HepG2 (cell line): ENCODE results near the gene ARHGEF11. TPM values are rescaled to one million over a fixed set of nuclear protein-coding genes. Genes with fewer than 3 reads are reported as not detected.

Experiments used
- ATAC-seq: fragments of 200-7000 bp; cut with Tn5 transposase; 3 replicates; pipeline ENCODE4 v1.9.1; 2020; ENCODE audit warnings: mild to moderate bottlenecking, moderate library complexity
- BruUV-seq: library from RNA; stranded (reverse); fragments of 400-500 nt; replicated peaks from 2 replicates; lab custom pipeline; 2021; lab: Mats Ljungman, UMichigan
- CTCF ChIA-PET: fragments of 300-600 bp; formaldehyde crosslinking; extraction: SDS; loops from one replicate; lab custom pipeline; 2021; ENCODE audit warnings: low total read pairs, inconsistent platforms, low intra/inter-chr PET ratio; lab: Yijun Ruan, JAX
- POLR2A ChIA-PET: fragments of 350-600 bp; sonication (Branson Sonifier 250); formaldehyde crosslinking; loops from one replicate; lab custom pipeline; 2020; ENCODE audit warnings: antibody characterized with exemption, inconsistent platforms; lab: Yijun Ruan, JAX
- DNase-seq: peaks from one replicate; pipeline ENCODE4 v3.0.0-alpha.2; 2015; ENCODE audit warnings: low spot score
- FAIRE-seq: peaks from 3 replicates; lab custom pipeline; 2011; peaks lifted over from hg19 to GRCh38; lab: Jason Lieb, UNC
- H2AFZ ChIP-seq: one replicate; pipeline ENCODE4 v1.6.1; 2011; ENCODE audit warnings: low read length, inconsistent platforms
- H3K27ac ChIP-seq: fragments of 300-600 bp; 3 replicates; pipeline ENCODE4 v1.8.0; 2011; ENCODE audit warnings: mixed run types, mild to moderate bottlenecking, mixed read lengths, low read length, inconsistent platforms; ENCODE audit not compliant: insufficient read depth; ENCODE audit errors: extremely low read length
- H3K27me3 ChIP-seq, 2 experiments: fragments of 200-600 bp in 1 of 2; 2 replicates in 1 of 2; 3 replicates in 1 of 2; pipeline versions ENCODE4 v1.6.0 to v1.8.0; 2011; ENCODE audit warnings: low read length in 2 of 2, mild to moderate bottlenecking in 2 of 2, moderate library complexity in 2 of 2, inconsistent platforms in 1 of 2; ENCODE audit not compliant: insufficient read depth in 2 of 2, control insufficient read depth in 1 of 2
- H3K36me3 ChIP-seq, 2 experiments: fragments of 200-600 bp in 1 of 2; replicated peaks in 1 of 2; 2 replicates in 1 of 2; 3 replicates in 1 of 2; pipeline versions ENCODE4 v1.5.1 to v1.8.0; 2011; ENCODE audit warnings: low read length in 2 of 2, inconsistent platforms in 1 of 2; ENCODE audit not compliant: insufficient read depth in 2 of 2, control insufficient read depth in 1 of 2
- H3K4me1 ChIP-seq: 2 replicates; pipeline ENCODE4 v1.5.1; 2012; ENCODE audit warnings: low read length, inconsistent platforms; ENCODE audit not compliant: insufficient read depth
- H3K4me2 ChIP-seq: 2 replicates; pipeline ENCODE4 v1.6.0; 2011; ENCODE audit warnings: low read depth, low read length, inconsistent platforms
- H3K4me3 ChIP-seq, 3 experiments: fragments of 200-600 bp in 1 of 3; sonication (generic), shearing (Covaris generic) in 1 of 3; replicated peaks in 1 of 3; 2 replicates each; pipeline ENCODE4 v1.5.1; 2011 to 2016; ENCODE audit warnings: low read length in 3 of 3, inconsistent platforms in 2 of 3, low read depth in 2 of 3, mild to moderate bottlenecking in 2 of 3, control low read depth in 1 of 3, mixed read lengths in 1 of 3; ENCODE audit not compliant: insufficient read depth in 1 of 3
- H3K79me2 ChIP-seq: one replicate; pipeline ENCODE4 v1.6.1; 2011; ENCODE audit warnings: low read length, inconsistent platforms; ENCODE audit not compliant: insufficient read depth
- H3K9ac ChIP-seq: 2 replicates; pipeline ENCODE4 v1.6.0; 2011; ENCODE audit warnings: mild to moderate bottlenecking, low read depth, low read length, inconsistent platforms; ENCODE audit not compliant: insufficient read depth
- H3K9me3 ChIP-seq: 2 replicates; pipeline ENCODE4 v1.5.1; 2012; ENCODE audit warnings: mild to moderate bottlenecking, low read length
- H4K20me1 ChIP-seq: 2 replicates; pipeline ENCODE4 v1.6.0; 2011; ENCODE audit warnings: inconsistent platforms, mild to moderate bottlenecking, low read length, moderate library complexity; ENCODE audit not compliant: insufficient read depth
- CCDC6 ChIP-seq: sonication (generic); formaldehyde crosslinking; IDR thresholded peaks from 2 replicates; pipeline ENCODE4 v1.8.1; 2022; ENCODE audit warnings: mild to moderate bottlenecking, missing genetic modification reagents, moderate library complexity
- FOXK1 ChIP-seq: sonication (generic); formaldehyde crosslinking; IDR thresholded peaks from 2 replicates; pipeline ENCODE4 v1.4.0; 2020; ENCODE audit warnings: low read depth, missing genetic modification reagents, borderline replicate concordance
- HDAC6 ChIP-seq: fragments of 200-600 bp; sonication (generic); IDR thresholded peaks from 2 replicates; pipeline ENCODE4 v1.7.0; 2017; ENCODE audit warnings: mild to moderate bottlenecking, antibody characterized with exemption, low read length, low read depth
- HMG20A ChIP-seq: IDR thresholded peaks from 2 replicates; pipeline ENCODE4 v1.6.1; 2016; ENCODE audit warnings: borderline replicate concordance
- KLF15 ChIP-seq: sonication (generic); formaldehyde crosslinking; IDR thresholded peaks from 2 replicates; pipeline ENCODE4 v1.8.1; 2023; ENCODE audit warnings: borderline replicate concordance, mild to moderate bottlenecking, inconsistent platforms, missing genetic modification reagents, mixed read lengths
- NFE2L1 ChIP-seq: sonication (generic); formaldehyde crosslinking; IDR thresholded peaks from 2 replicates; pipeline ENCODE4 v1.4.0; 2020; ENCODE audit warnings: missing genetic modification reagents, mild to moderate bottlenecking, borderline replicate concordance
- RCOR2 ChIP-seq: IDR thresholded peaks from 2 replicates; pipeline ENCODE4 v1.6.1; 2016; ENCODE audit warnings: missing biosample characterization, missing genetic modification reagents
- ZNF296 ChIP-seq: sonication (generic); formaldehyde crosslinking; conservative IDR thresholded peaks from 2 replicates; pipeline ENCODE4 v1.5.0; 2020; ENCODE audit warnings: mild to moderate bottlenecking, missing genetic modification reagents
- ZNF546 ChIP-seq: sonication (generic); formaldehyde crosslinking; conservative IDR thresholded peaks from 2 replicates; pipeline ENCODE4 v1.8.1; 2023; ENCODE audit warnings: mild to moderate bottlenecking, missing genetic modification reagents
- ZNF703 ChIP-seq: sonication (generic); formaldehyde crosslinking; IDR thresholded peaks from 2 replicates; pipeline ENCODE4 v1.5.1; 2020; ENCODE audit warnings: missing genetic modification reagents, mild to moderate bottlenecking, moderate library complexity, borderline replicate concordance
- ZNF788 ChIP-seq: sonication (generic); formaldehyde crosslinking; IDR thresholded peaks from 2 replicates; pipeline ENCODE4 v1.5.0; 2020; ENCODE audit warnings: mild to moderate bottlenecking, missing genetic modification reagents, borderline replicate concordance
- WGBS: methylation state at CpG from one replicate; pipeline ENCODE4 v1.1.6; 2017; ENCODE audit warnings: low lambda C conversion rate; 5-methylcytosine and 5-hydroxymethylcytosine counted together
- in situ Hi-C: cut with HindIII; loops from 2 replicates; pipeline ENCODE4 v1.10.0; 2017; ENCODE audit warnings: low pct_unique_long_range_greater_than_20kb; ENCODE audit not compliant: extremely low pct_ligation_motif_present
- intact Hi-C: fragments of 100-400 bp; cut with micrococcal nuclease; formaldehyde crosslinking; loops from one replicate; pipeline ENCODE4 v1.10.0; 2022; ENCODE audit not compliant: unreplicated experiment
- polyA plus RNA-seq, 8 experiments: library from polyadenylated mRNA; depleted of rRNA in 3 of 8; stranded (reverse) in 7 of 8; unstranded in 1 of 8; fragments of >200 nt; fragmentation: Illumina TruSeq in 4 of 8; extraction: Trizol in 4 of 8; gene quantifications; 2 replicates each; pipeline versions ENCODE4 v1.2.1 to v1.2.3, GENCODE V29; 2011 to 2016; ENCODE audit warnings: low read depth in 4 of 8, missing spikeins in 1 of 8, mixed read lengths in 1 of 8; ENCODE audit not compliant: insufficient read depth in 1 of 8
- total RNA-seq, 5 experiments: library from RNA; depleted of rRNA; stranded (reverse); fragments of >200 nt; fragmentation: Illumina TruSeq; extraction: Trizol; gene quantifications; 2 replicates each; pipeline ENCODE4 v1.2.3, GENCODE V29; 2016; ENCODE audit warnings: low read depth in 1 of 5
- TF ChIP-seq, protein P1 (sequence below): sonication (generic); formaldehyde crosslinking; IDR thresholded peaks from 2 replicates; pipeline ENCODE4 v1.8.1; 2022; ENCODE audit warnings: mild to moderate bottlenecking, missing genetic modification reagents
- TF ChIP-seq, protein P2 (sequence below): sonication (generic); formaldehyde crosslinking; IDR thresholded peaks from 2 replicates; pipeline ENCODE4 v1.8.0; 2022; ENCODE audit warnings: low read depth, missing genetic modification reagents

The ARHGEF11 gene
- total and polyA plus RNA-seq, 2 of the 13 experiments (the other 11 are each of a cell fraction or from before 2014, with no cell fraction given): 16.5 to 21.2 TPM

DNA sequence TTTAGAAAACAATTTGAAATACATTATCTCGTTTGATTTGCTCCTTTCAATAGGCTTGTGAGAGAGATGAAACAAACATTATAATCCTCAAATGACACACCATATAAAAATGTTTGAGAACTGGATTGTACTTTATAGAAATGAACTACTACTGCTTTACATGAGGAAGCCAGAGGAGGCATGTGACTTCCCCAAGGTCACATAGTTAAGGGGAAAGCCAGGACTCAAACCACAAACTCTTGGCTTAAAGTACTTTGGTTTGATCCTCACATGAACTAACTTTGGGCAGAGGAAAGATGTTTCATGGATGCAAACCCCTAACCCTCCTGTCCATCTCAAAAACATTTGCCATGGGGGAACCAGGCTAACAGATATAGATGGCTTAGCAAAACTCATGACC, 4.7 kb downstream of the ARHGEF11 start:
- Histone ChIP-seq H3K36me3 (no peaks in the 10 kb centered on the region), H2AFZ (no peak overlapping the region), H4K20me1 (0 out of 2 replicates have a peak, but pooled peaks cover 2% of the 10 kb centered on the region), H3K4me3 (no peak overlapping the region), H3K9ac (no peak overlapping the region), H3K4me1 (peaks cover 64% of the 10 kb centered on the region), H3K27me3 (no peaks in the 10 kb centered on the region; a peak in 1 of 5 replicates), H3K9me3 (no peaks in the 10 kb centered on the region), H3K4me2 (no peak overlapping the region), H3K27ac (no peak overlapping the region), H3K79me2 (peaks cover 73% of the 10 kb centered on the region)
- FAIRE-seq (no peak), ATAC-seq (no peak), DNase-seq (no peak)
- in situ Hi-C loops (no loop called here), intact Hi-C loops (no loop called here)
- 81% methylated on average over 1 of the region's 1 CpG for WGBS
- ChIA-PET CTCF (no interaction called here), POLR2A (no interaction called here)
- BruUV-seq: no TSS peak
- no peak for TF ChIP-seq HDAC6
- no peak for TF ChIP-seq KLF15 (CRISPR knock-in tag)
- no peak for TF ChIP-seq ZNF296 (CRISPR knock-in tag)
- TF ChIP-seq NFE2L1: no peak
- TF ChIP-seq HMG20A (CRISPR knock-in tag): no peak
- TF ChIP-seq, protein P1, sequence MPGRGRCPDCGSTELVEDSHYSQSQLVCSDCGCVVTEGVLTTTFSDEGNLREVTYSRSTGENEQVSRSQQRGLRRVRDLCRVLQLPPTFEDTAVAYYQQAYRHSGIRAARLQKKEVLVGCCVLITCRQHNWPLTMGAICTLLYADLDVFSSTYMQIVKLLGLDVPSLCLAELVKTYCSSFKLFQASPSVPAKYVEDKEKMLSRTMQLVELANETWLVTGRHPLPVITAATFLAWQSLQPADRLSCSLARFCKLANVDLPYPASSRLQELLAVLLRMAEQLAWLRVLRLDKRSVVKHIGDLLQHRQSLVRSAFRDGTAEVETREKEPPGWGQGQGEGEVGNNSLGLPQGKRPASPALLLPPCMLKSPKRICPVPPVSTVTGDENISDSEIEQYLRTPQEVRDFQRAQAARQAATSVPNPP (CRISPR knock-in tag): no peak
- no peak for TF ChIP-seq ZNF788 (CRISPR knock-in tag)
- TF ChIP-seq, protein P2, sequence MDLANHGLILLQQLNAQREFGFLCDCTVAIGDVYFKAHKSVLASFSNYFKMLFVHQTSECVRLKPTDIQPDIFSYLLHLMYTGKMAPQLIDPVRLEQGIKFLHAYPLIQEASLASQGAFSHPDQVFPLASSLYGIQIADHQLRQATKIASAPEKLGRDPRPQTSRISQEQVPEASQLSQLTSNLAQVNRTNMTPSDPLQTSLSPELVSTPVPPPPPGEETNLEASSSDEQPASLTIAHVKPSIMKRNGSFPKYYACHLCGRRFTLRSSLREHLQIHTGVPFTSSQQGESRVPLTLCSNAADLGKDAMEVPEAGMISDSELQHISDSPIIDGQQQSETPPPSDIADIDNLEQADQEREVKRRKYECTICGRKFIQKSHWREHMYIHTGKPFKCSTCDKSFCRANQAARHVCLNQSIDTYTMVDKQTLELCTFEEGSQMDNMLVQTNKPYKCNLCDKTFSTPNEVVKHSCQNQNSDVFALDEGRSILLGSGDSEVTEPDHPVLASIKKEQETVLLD (CRISPR knock-in tag): no peak
- TF ChIP-seq ZNF703 (CRISPR knock-in tag): no peak
- TF ChIP-seq RCOR2 (CRISPR knock-in tag): no peak
- no peak for TF ChIP-seq ZNF546 (CRISPR knock-in tag)
- no peak for TF ChIP-seq FOXK1 (CRISPR knock-in tag)
- no peak for TF ChIP-seq CCDC6 (CRISPR knock-in tag)
